HAP-1 (cell line): ENCODE data around the gene KRT16.
A peak's percentile ranks its signal among the peaks of the same experiment; 100 is the strongest.
"Not testable (repeated sequence)": the region's sequence is repeated elsewhere in the genome, so short reads cannot be mapped to it uniquely, and the experiment has no call there.

Source experiments
- DNase-seq, 2 experiments: peaks; one replicate each; pipeline ENCODE4 v3.0.0-alpha.2; 2016 to 2020; ENCODE audit warnings: low spot score in 2 of 2
- H3K27me3 ChIP-seq: fragments of 250-450 bp; sonication (Bioruptor Pico); 2 replicates; pipeline ENCODE4 v1.5.1; 2020; ENCODE audit warnings: low read depth, mild to moderate bottlenecking, moderate library complexity
- H3K36me3 ChIP-seq: fragments of 250-450 bp; sonication (Bioruptor Pico); replicated peaks from 2 replicates; pipeline ENCODE4 v1.5.1; 2020; ENCODE audit warnings: mild to moderate bottlenecking
- H3K4me1 ChIP-seq: fragments of 250-450 bp; sonication (Bioruptor Pico); 2 replicates; pipeline ENCODE4 v1.5.1; 2020; ENCODE audit warnings: mild to moderate bottlenecking
- H3K4me3 ChIP-seq: fragments of 250-450 bp; sonication (Bioruptor Pico); 2 replicates; pipeline ENCODE4 v1.5.1; 2020; ENCODE audit warnings: mild to moderate bottlenecking, moderate library complexity
- H3K9me3 ChIP-seq: fragments of 250-450 bp; sonication (Bioruptor Pico); 2 replicates; pipeline ENCODE4 v1.5.1; 2020; ENCODE audit warnings: mild to moderate bottlenecking, moderate library complexity
- in situ Hi-C: fragments of 300-500 bp; cut with MboI; formaldehyde crosslinking; loops from 3 replicates; pipeline ENCODE4 v1.14.3; 2020; ENCODE audit warnings: low sequenced_read_pairs, inconsistent platforms, mixed read lengths

The KRT16 gene

GRCh38 chr17:41638194-41638593 is 25.6 kb upstream of the KRT16 start:
- DNase-seq: no peak
- in situ Hi-C loops: no loop called here
- H3K36me3 ChIP-seq: no peaks in the 10 kb centered on the region
- H3K4me3 ChIP-seq: no peak overlapping the region
- no peaks in the 10 kb centered on the region for H3K27me3 ChIP-seq
- no peaks in the 10 kb centered on the region for H3K4me1 ChIP-seq
- no peaks in the 10 kb centered on the region for H3K9me3 ChIP-seq

GRCh38 chr17:41636652-41637051 is 24.1 kb upstream of the KRT16 start:
- DNase-seq: no peak
- no peaks in the 10 kb centered on the region for H3K27me3 ChIP-seq
- no peaks in the 10 kb centered on the region for H3K36me3 ChIP-seq
- H3K9me3 ChIP-seq: no peaks in the 10 kb centered on the region
- no peaks in the 10 kb centered on the region for H3K4me1 ChIP-seq
- no peak overlapping the region for H3K4me3 ChIP-seq
- in situ Hi-C loops: no loop called here

- in situ Hi-C loops: no loop called here
- Histone ChIP-seq H3K36me3 (no peaks in the 10 kb centered on the region), H3K4me3 (no peak overlapping the region), H3K9me3 (no peaks in the 10 kb centered on the region), H3K27me3 (no peaks in the 10 kb centered on the region), H3K4me1 (no peaks in the 10 kb centered on the region)
- DNase-seq: no peak
Measured at GRCh38 chr17:41635121-41636097, 22.8 kb upstream of the KRT16 start.

- no peaks in the 10 kb centered on the region for H3K9me3 ChIP-seq
- H3K4me3 ChIP-seq: no peak overlapping the region
- H3K36me3 ChIP-seq: no peaks in the 10 kb centered on the region
- in situ Hi-C loops: no loop called here
- no peaks in the 10 kb centered on the region for H3K27me3 ChIP-seq
- no peaks in the 10 kb centered on the region for H3K4me1 ChIP-seq
- no peak for DNase-seq
Measured at GRCh38 chr17:41634639-41635038, 22.1 kb upstream of the KRT16 start.

- in situ Hi-C loops: no loop called here
- H3K4me1 ChIP-seq: no peaks in the 10 kb centered on the region
Measured at GRCh38 chr17:41633556-41634199, 21.1 kb upstream of the KRT16 start.

GRCh38 chr17:41632482-41633105 is 20.0 kb upstream of the KRT16 start:
- Histone ChIP-seq H3K36me3 (no peaks in the 10 kb centered on the region), H3K4me1 (no peaks in the 10 kb centered on the region), H3K9me3 (no peaks in the 10 kb centered on the region), H3K4me3 (no peak overlapping the region), H3K27me3 (no peaks in the 10 kb centered on the region)
- no peak for DNase-seq
- in situ Hi-C loops: no loop called here

More at GRCh38 chr17:41633556-41634199, 21.1 kb upstream of the KRT16 start:
- no peaks in the 10 kb centered on the region for H3K27me3 ChIP-seq
- no peaks in the 10 kb centered on the region for H3K36me3 ChIP-seq
- no peak overlapping the region for H3K4me3 ChIP-seq
- peak in 1 of 2 experiments; percentile 23 for DNase-seq
- H3K9me3 ChIP-seq: no peaks in the 10 kb centered on the region

GRCh38 chr17:41631898-41632285 is 19.3 kb upstream of the KRT16 start:
- no peaks in the 10 kb centered on the region for H3K27me3 ChIP-seq
- in situ Hi-C loops: no loop called here
- no peak overlapping the region for H3K4me3 ChIP-seq
- no peak for DNase-seq
- H3K36me3 ChIP-seq: no peaks in the 10 kb centered on the region
- H3K4me1 ChIP-seq: no peaks in the 10 kb centered on the region
- no peaks in the 10 kb centered on the region for H3K9me3 ChIP-seq

GRCh38 chr17:41631025-41631897 is 18.7 kb upstream of the KRT16 start:
- no peaks in the 10 kb centered on the region for H3K27me3 ChIP-seq
- DNase-seq: no peak
- H3K4me1 ChIP-seq: no peaks in the 10 kb centered on the region
- H3K36me3 ChIP-seq: no peaks in the 10 kb centered on the region
- in situ Hi-C loops: no loop called here
- H3K4me3 ChIP-seq: no peak overlapping the region
- no peaks in the 10 kb centered on the region for H3K9me3 ChIP-seq

- in situ Hi-C loops: no loop called here
- no peaks in the 10 kb centered on the region for H3K27me3 ChIP-seq
- DNase-seq: no peak
Measured at GRCh38 chr17:41629826-41630670, 17.5 kb upstream of the KRT16 start.

GRCh38 chr17:41629316-41629715 is 16.7 kb upstream of the KRT16 start:
- no peak for DNase-seq
- Histone ChIP-seq H3K9me3 (no peaks in the 10 kb centered on the region), H3K36me3 (no peaks in the 10 kb centered on the region), H3K27me3 (no peaks in the 10 kb centered on the region), H3K4me1 (no peaks in the 10 kb centered on the region), H3K4me3 (no peak overlapping the region)
- in situ Hi-C loops: no loop called here

More at GRCh38 chr17:41629826-41630670, 17.5 kb upstream of the KRT16 start:
- Histone ChIP-seq H3K36me3 (no peaks in the 10 kb centered on the region), H3K9me3 (no peaks in the 10 kb centered on the region), H3K4me3 (no peak overlapping the region), H3K4me1 (no peaks in the 10 kb centered on the region)

- H3K36me3 ChIP-seq, H3K4me1 ChIP-seq, H3K27me3 ChIP-seq, in situ Hi-C loops, H3K9me3 ChIP-seq, DNase-seq, H3K4me3 ChIP-seq: not testable (repeated sequence)
Measured at GRCh38 chr17:41628621-41629255, 16.2 kb upstream of the KRT16 start.

- H3K4me3 ChIP-seq, H3K4me1 ChIP-seq, H3K9me3 ChIP-seq, H3K27me3 ChIP-seq, H3K36me3 ChIP-seq, in situ Hi-C loops, DNase-seq: not testable (repeated sequence)
Measured at GRCh38 chr17:41628073-41628370, 15.5 kb upstream of the KRT16 start.
